ENCODE results near the gene PRKCA. TPM values are rescaled to one million over a fixed set of nuclear protein-coding genes. Genes with fewer than 3 reads are reported as not detected.

Gene PRKCA
- total RNA-seq, 1 donor from 2014 or later = 16.4 TPM

- peaks cover 3% of the 10 kb centered on the region for H3K36me3 Mint-ChIP-seq (ENCODE audit: insufficient read depth)
These were observed 30.9 kb upstream of the PRKCA start for GRCh38 chr17:66271512-66271911.

GRCh38 chr17:66272811-66273585 is 29.4 kb upstream of the PRKCA start:
- H3K4me1 Mint-ChIP-seq (ENCODE audit: low read depth) = no peaks in the 10 kb centered on the region
- H3K27me3 Mint-ChIP-seq = no peaks in the 10 kb centered on the region
- no peak overlapping the region for H3K4me3 Mint-ChIP-seq (ENCODE audit: low read depth)
- peaks cover 12% of the 10 kb centered on the region for H3K9me3 Mint-ChIP-seq (ENCODE audit: low read depth)
- H3K36me3 Mint-ChIP-seq (ENCODE audit: insufficient read depth) = peaks cover 3% of the 10 kb centered on the region
- no peak for DNase-seq (ENCODE audit: low spot score, unreplicated experiment)
- TF ChIP-seq, protein P1, sequence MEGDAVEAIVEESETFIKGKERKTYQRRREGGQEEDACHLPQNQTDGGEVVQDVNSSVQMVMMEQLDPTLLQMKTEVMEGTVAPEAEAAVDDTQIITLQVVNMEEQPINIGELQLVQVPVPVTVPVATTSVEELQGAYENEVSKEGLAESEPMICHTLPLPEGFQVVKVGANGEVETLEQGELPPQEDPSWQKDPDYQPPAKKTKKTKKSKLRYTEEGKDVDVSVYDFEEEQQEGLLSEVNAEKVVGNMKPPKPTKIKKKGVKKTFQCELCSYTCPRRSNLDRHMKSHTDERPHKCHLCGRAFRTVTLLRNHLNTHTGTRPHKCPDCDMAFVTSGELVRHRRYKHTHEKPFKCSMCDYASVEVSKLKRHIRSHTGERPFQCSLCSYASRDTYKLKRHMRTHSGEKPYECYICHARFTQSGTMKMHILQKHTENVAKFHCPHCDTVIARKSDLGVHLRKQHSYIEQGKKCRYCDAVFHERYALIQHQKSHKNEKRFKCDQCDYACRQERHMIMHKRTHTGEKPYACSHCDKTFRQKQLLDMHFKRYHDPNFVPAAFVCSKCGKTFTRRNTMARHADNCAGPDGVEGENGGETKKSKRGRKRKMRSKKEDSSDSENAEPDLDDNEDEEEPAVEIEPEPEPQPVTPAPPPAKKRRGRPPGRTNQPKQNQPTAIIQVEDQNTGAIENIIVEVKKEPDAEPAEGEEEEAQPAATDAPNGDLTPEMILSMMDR (IDR thresholded peaks at IDR 0.05; ENCODE audit: unreplicated experiment) = no peak
- no peak overlapping the region for H3K27ac Mint-ChIP-seq

More at GRCh38 chr17:66271512-66271911, 30.9 kb upstream of the PRKCA start:
- H3K4me3 Mint-ChIP-seq (ENCODE audit: low read depth) = no peak overlapping the region
- TF ChIP-seq, protein P1 (IDR thresholded peaks at IDR 0.05; ENCODE audit: unreplicated experiment) = no peak
- H3K27me3 Mint-ChIP-seq = no peaks in the 10 kb centered on the region
- H3K27ac Mint-ChIP-seq = no peak overlapping the region
- no peak for DNase-seq (ENCODE audit: low spot score, unreplicated experiment)
- peaks cover 12% of the 10 kb centered on the region for H3K9me3 Mint-ChIP-seq (ENCODE audit: low read depth)
- H3K4me1 Mint-ChIP-seq (ENCODE audit: low read depth) = no peaks in the 10 kb centered on the region

- TF ChIP-seq, protein P1 (IDR thresholded peaks at IDR 0.05; ENCODE audit: unreplicated experiment) = no peak
- Mint-ChIP-seq H3K4me3 (ENCODE audit: low read depth) (no peak overlapping the region), H3K4me1 (ENCODE audit: low read depth) (no peaks in the 10 kb centered on the region), H3K27ac (no peak overlapping the region), H3K27me3 (no peaks in the 10 kb centered on the region), H3K36me3 (ENCODE audit: insufficient read depth) (peaks cover 2% of the 10 kb centered on the region), H3K9me3 (ENCODE audit: low read depth) (peaks cover 12% of the 10 kb centered on the region)
- DNase-seq (ENCODE audit: low spot score, unreplicated experiment) = no peak
These were observed 28.9 kb upstream of the PRKCA start for GRCh38 chr17:66273586-66273848.

- H3K27me3 Mint-ChIP-seq = no peaks in the 10 kb centered on the region
- no peaks in the 10 kb centered on the region for H3K36me3 Mint-ChIP-seq (ENCODE audit: insufficient read depth)
- H3K9me3 Mint-ChIP-seq (ENCODE audit: low read depth) = peaks cover 6% of the 10 kb centered on the region
- H3K4me3 Mint-ChIP-seq (ENCODE audit: low read depth) = no peak overlapping the region
- TF ChIP-seq, protein P1 (IDR thresholded peaks at IDR 0.05; ENCODE audit: unreplicated experiment) = no peak
- no peaks in the 10 kb centered on the region for H3K4me1 Mint-ChIP-seq (ENCODE audit: low read depth)
- DNase-seq (ENCODE audit: low spot score, unreplicated experiment) = no peak
- no peak overlapping the region for H3K27ac Mint-ChIP-seq
These were observed 26.8 kb upstream of the PRKCA start for GRCh38 chr17:66275651-66276050.

GRCh38 chr17:66276328-66276937 is 26.0 kb upstream of the PRKCA start:
- Mint-ChIP-seq H3K4me1 (ENCODE audit: low read depth) (no peaks in the 10 kb centered on the region), H3K36me3 (ENCODE audit: insufficient read depth) (no peaks in the 10 kb centered on the region), H3K27me3 (no peaks in the 10 kb centered on the region), H3K27ac (no peak overlapping the region), H3K4me3 (ENCODE audit: low read depth) (no peak overlapping the region), H3K9me3 (ENCODE audit: low read depth) (no peaks in the 10 kb centered on the region)
- TF ChIP-seq, protein P1 (IDR thresholded peaks at IDR 0.05; ENCODE audit: unreplicated experiment) = no peak
- no peak for DNase-seq (ENCODE audit: low spot score, unreplicated experiment)

All from progenitor cell of endocrine pancreas (in vitro differentiated cells).